Adrenal gland (tissue), 12 donors: ENCODE measurements around the gene TBCK. TPM values are rescaled to one million over a fixed set of nuclear protein-coding genes. Genes with fewer than 3 reads are reported as not detected.

Source experiments
- DNase-seq, 7 donors: peaks; one replicate each; pipeline ENCODE4 v3.0.0-alpha.2; 2019 to 2020
- H3K27ac ChIP-seq, 5 donors: fragments of 200-600 bp; sonication (generic) in 4 of 5; 1 replicate in 3 of 5; 2 replicates in 2 of 5; pipeline versions ENCODE4 v1.5.1 to v1.8.0; 2016 to 2020; ENCODE audit warnings: mild to moderate bottlenecking in 1 of 5
- H3K27me3 ChIP-seq: fragments of 200-600 bp; 2 replicates; pipeline ENCODE4 v1.8.0; 2021
- H3K36me3 ChIP-seq, 2 donors: fragments of 200-600 bp; replicated peaks in 1 of 2; 1 replicate in 1 of 2; 2 replicates in 1 of 2; pipeline versions ENCODE4 v1.5.1 to v1.8.0; 2018 to 2022
- H3K4me1 ChIP-seq, 2 donors: fragments of 200-600 bp; replicated peaks in 1 of 2; 1 replicate in 1 of 2; 2 replicates in 1 of 2; pipeline versions ENCODE4 v1.5.1 to v1.8.0; 2018 to 2021
- H3K4me3 ChIP-seq, 4 donors: fragments of 200-600 bp; sonication (generic) in 3 of 4; one replicate each; pipeline ENCODE4 v1.5.1; 2016 to 2018
- H3K9me3 ChIP-seq, 3 donors: fragments of 200-600 bp; sonication (generic) in 1 of 3; replicated peaks in 1 of 3; 1 replicate in 2 of 3; 2 replicates in 1 of 3; pipeline versions ENCODE4 v1.5.1 to v1.8.0; 2016 to 2021
- CTCF ChIP-seq, 6 experiments: fragments of 450-650 bp in 4 of 6; fragments of 200-600 bp in 2 of 6; sonication (generic) in 1 of 6; IDR thresholded peaks; 1 replicate in 5 of 6; 2 replicates in 1 of 6; pipeline versions ENCODE4 v1.5.1 to v1.8.0; 2016 to 2021; ENCODE audit warnings: antibody characterized with exemption in 6 of 6, mild to moderate bottlenecking in 2 of 6, moderate library complexity in 1 of 6
- POLR2A ChIP-seq, 2 donors: fragments of 450-650 bp; IDR thresholded peaks; one replicate each; pipeline ENCODE4 v1.6.1; 2017; ENCODE audit warnings: antibody characterized with exemption in 2 of 2, mild to moderate bottlenecking in 2 of 2, moderate library complexity in 1 of 2
- WGBS, 4 donors: extraction: QIAGEN DNeasy Blood & Tissue Kit in 2 of 4; methylation state at CpG; one replicate each; pipeline versions ENCODE4 v1.1.5 to v1.1.7; 2013 to 2017; 5-methylcytosine and 5-hydroxymethylcytosine counted together
- intact Hi-C, 2 donors: fragments of 100-400 bp; cut with DNase I; formaldehyde crosslinking; loops; one replicate each; pipeline versions ENCODE4 v1.14.1 to v1.15.0; 2022 to 2023
- polyA plus RNA-seq, 3 donors: library from polyadenylated mRNA; stranded (reverse); fragments of 200-250 nt in 2 of 3; fragments of 350-450 nt in 1 of 3; fragmentation: Illumina TruSeq in 1 of 3; extraction: RNeasy Lipid Tissue Mini Kit (QIAGEN cat#74804) in 1 of 3; gene quantifications; one replicate each; pipeline ENCODE4 v1.2.3, GENCODE V29; 2013 to 2014
- total RNA-seq, 9 donors: library from RNA; depleted of rRNA in 4 of 9; stranded (reverse); fragments of >200 nt in 4 of 9; fragments of 120-200 nt in 1 of 9; fragmentation: NEBNext Ultra II Directional in 1 of 9; extraction: Animal tissue kit (Norgen Biotek cat#: 25700) in 1 of 9; gene quantifications; one replicate each; pipeline versions ENCODE4 v1.1.0 to v1.2.4, GENCODE V29; 2013 to 2023
- donor health status: healthy with polysubstance abuse.
- donor health status: Bipolar disorder and iron deficiency.
- donor health status: DM: yes; HTN: yes; CAD: no.
- donor health status: DM: no; HTN: no; CAD: no.
- donor health status: DM: no; HTN: no; CAD: no.
- donor health status: DM: yes; HTN: yes; CAD: no.

TBCK gene
- total and polyA plus RNA-seq, 12 donors, result 12.6 to 76.3 (median 39.8) TPM

- intact Hi-C loops, result no loop called here
These were observed 219.6 kb downstream of the TBCK start for GRCh38 chr4:106096454-106096853.

GRCh38 chr4:106095408-106095807 is 220.6 kb downstream of the TBCK start:
- Histone ChIP-seq H3K27me3 (no peaks in the 10 kb centered on the region), H3K4me1 (no peaks in the 10 kb centered on the region), H3K4me3 (no peak overlapping the region), H3K36me3 (no peaks in the 10 kb centered on the region), H3K27ac (no peak overlapping the region), H3K9me3 (peaks cover 0 to 8% (median 0%) of the 10 kb centered on the region in 3 donors)
- intact Hi-C loops, result no loop called here
- TF ChIP-seq CTCF (IDR thresholded peaks at IDR 0.05) (no peak), POLR2A (IDR thresholded peaks at IDR 0.05) (no peak)
- WGBS, 4 donors, result 26 to 45% (median 40%) methylated on average over 2 of the region's 2 CpGs
- DNase-seq, result no peak

More at GRCh38 chr4:106096454-106096853, 219.6 kb downstream of the TBCK start:
- TF ChIP-seq CTCF (IDR thresholded peaks at IDR 0.05) (no peak), POLR2A (IDR thresholded peaks at IDR 0.05) (no peak)
- no peaks in the 10 kb centered on the region for H3K27me3 ChIP-seq
- no peaks in the 10 kb centered on the region for H3K36me3 ChIP-seq
- H3K9me3 ChIP-seq, result no peaks in the 10 kb centered on the region
- DNase-seq, result no peak
- no peak overlapping the region for H3K27ac ChIP-seq
- 13 to 32% (median 26%) methylated on average over 1 of the region's 1 CpG for WGBS, 4 donors
- no peaks in the 10 kb centered on the region for H3K4me1 ChIP-seq
- H3K4me3 ChIP-seq, result no peak overlapping the region

GRCh38 chr4:106092361-106093040 is 223.5 kb downstream of the TBCK start:
- H3K9me3 ChIP-seq, result peaks cover 0 to 8% (median 0%) of the 10 kb centered on the region in 3 donors
- H3K4me3 ChIP-seq, result no peak overlapping the region
- H3K36me3 ChIP-seq, result no peaks in the 10 kb centered on the region
- DNase-seq, result no peak
- H3K4me1 ChIP-seq, result no peaks in the 10 kb centered on the region
- TF ChIP-seq POLR2A (IDR thresholded peaks at IDR 0.05) (no peak), CTCF (IDR thresholded peaks at IDR 0.05) (no peak)
- H3K27ac ChIP-seq, result no peak overlapping the region
- intact Hi-C loops, result no loop called here
- H3K27me3 ChIP-seq, result no peaks in the 10 kb centered on the region
- WGBS, 4 donors, result 92 to 98% (median 97%) methylated on average over 6 to 24 of the region's 24 CpGs

GRCh38 chr4:106090826-106091225 is 225.2 kb downstream of the TBCK start:
- H3K27me3 ChIP-seq, result no peaks in the 10 kb centered on the region
- no peaks in the 10 kb centered on the region for H3K36me3 ChIP-seq
- no peaks in the 10 kb centered on the region for H3K4me1 ChIP-seq
- no peak for TF ChIP-seq CTCF (IDR thresholded peaks at IDR 0.05)
- no peak for TF ChIP-seq POLR2A (IDR thresholded peaks at IDR 0.05)
- peaks cover 0 to 8% (median 0%) of the 10 kb centered on the region in 3 donors for H3K9me3 ChIP-seq
- intact Hi-C loops, result no loop called here
- no peak overlapping the region for H3K4me3 ChIP-seq
- no peak for DNase-seq
- no peak overlapping the region for H3K27ac ChIP-seq
